ENCODE measurements around the gene FCRL5. TPM values are rescaled to one million over a fixed set of nuclear protein-coding genes. Genes with fewer than 3 reads are reported as not detected.

The FCRL5 gene
- total RNA-seq, 1 experiment from 2014 or later = not detected

DNA sequence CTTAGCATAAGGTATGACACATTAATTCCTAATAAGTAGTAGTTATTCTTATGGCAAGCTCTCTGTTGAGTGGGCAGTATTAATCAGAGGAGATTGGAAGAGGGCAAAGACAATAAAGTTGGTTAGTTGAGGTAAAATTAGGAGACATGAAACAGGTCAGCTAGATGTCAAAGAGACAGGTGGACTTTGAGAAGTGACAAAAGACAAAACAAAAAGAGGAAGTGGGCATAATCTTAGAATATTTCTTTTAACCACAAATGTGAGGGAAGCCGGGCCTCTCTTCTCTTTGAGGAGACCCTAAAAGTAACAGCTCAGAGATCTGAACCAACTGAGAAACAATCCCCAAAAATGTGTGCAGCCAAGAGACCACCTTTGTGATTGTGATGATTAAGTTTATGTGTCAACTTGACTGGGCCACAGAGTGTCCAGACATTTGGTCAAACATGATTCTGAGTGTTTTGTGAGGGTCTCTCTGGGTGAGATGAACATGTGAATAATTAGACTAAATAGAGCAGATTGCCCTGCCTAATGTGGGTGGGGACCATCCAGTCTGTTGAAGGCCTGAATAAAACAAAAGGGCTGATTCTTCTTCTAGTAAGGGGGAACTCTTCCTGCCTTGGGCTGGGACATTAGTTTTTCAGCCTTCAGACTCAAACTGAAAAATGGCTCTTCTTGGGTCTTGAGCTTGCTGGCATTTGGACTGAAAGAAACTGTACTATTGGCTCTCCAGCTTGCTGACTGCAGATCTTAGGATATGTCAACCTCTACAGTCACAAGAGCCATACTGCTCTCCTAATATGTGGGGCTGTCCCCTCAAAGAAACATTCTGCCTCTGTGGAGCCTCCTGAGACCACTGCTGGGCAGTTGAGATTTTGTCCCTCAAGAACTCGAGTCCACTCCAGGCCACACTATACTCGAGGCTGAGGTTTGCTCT is 40.0 kb downstream of the FCRL5 start:
- TF ChIP-seq, protein P1, sequence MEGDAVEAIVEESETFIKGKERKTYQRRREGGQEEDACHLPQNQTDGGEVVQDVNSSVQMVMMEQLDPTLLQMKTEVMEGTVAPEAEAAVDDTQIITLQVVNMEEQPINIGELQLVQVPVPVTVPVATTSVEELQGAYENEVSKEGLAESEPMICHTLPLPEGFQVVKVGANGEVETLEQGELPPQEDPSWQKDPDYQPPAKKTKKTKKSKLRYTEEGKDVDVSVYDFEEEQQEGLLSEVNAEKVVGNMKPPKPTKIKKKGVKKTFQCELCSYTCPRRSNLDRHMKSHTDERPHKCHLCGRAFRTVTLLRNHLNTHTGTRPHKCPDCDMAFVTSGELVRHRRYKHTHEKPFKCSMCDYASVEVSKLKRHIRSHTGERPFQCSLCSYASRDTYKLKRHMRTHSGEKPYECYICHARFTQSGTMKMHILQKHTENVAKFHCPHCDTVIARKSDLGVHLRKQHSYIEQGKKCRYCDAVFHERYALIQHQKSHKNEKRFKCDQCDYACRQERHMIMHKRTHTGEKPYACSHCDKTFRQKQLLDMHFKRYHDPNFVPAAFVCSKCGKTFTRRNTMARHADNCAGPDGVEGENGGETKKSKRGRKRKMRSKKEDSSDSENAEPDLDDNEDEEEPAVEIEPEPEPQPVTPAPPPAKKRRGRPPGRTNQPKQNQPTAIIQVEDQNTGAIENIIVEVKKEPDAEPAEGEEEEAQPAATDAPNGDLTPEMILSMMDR (conservative IDR thresholded peaks at IDR 0.05; ENCODE audit: low read depth, low read length) = no peak
- no peak for TF ChIP-seq EZH2 (IDR thresholded peaks at IDR 0.05; ENCODE audit: borderline replicate concordance, low read depth, low read length, poor library complexity, severe bottlenecking)
- Histone ChIP-seq H3K27me3 (replicated peaks; ENCODE audit: insufficient read depth, low read depth, low read length, poor library complexity) (no peaks in the 10 kb centered on the region), H3K4me1 (ENCODE audit: insufficient read depth, low read length, poor library complexity, severe bottlenecking) (no peaks in the 10 kb centered on the region), H3K36me3 (ENCODE audit: insufficient read depth, low read length, poor library complexity, severe bottlenecking) (no peaks in the 10 kb centered on the region), H3K9me3 (ENCODE audit: low read depth, low read length, poor library complexity, severe bottlenecking) (no peaks in the 10 kb centered on the region), H3K4me3 (ENCODE audit: low read depth, low read length, poor library complexity, severe bottlenecking) (no peak overlapping the region), H3K27ac (ENCODE audit: low read depth, low read length, poor library complexity, severe bottlenecking) (no peak overlapping the region)
- no peak for DNase-seq (ENCODE audit: low spot score)
- intact Hi-C loops (cut with micrococcal nuclease; ENCODE audit: unreplicated experiment) = no loop called here
- ChIA-PET CTCF (no interaction called here), POLR2A (ENCODE audit: low non-redundant PET) (no interaction called here)
- no TSS peak for BruUV-seq (replicated peaks)

DNA sequence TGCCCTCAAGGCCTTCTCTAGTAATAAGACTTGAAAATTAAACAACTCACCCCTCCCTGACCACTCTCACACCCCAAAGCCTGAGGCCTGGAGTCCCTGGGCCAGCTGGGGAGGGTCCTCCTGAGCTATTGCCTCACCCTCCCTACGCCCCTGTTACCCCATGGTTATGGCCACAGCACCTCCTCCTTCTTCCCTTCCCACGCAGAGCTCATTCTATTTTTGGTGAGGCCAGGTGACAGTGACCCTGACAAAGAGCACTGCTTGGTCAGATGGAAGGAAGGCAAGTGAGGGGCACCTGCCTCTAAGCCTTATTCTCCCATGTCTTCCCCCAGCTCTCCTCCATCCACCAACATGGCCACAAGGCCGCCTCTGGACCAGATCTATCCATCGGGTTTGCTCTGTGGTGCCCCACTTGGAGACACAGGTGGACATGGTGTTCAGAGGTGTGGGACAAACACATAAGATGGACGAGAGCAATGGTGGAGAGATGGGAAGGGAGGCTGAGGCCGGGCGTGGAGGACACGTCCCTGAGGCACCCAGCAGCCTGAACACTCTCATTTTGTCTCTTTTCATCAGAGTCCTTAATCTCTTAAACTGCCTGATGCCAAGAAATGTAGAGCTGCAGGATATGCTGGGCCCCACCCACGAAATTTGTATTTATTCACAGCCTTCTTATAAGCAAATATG is 42.6 kb downstream of the FCRL5 start:
- no TSS peak for BruUV-seq (replicated peaks)
- Histone ChIP-seq H3K27ac (ENCODE audit: low read depth, low read length, poor library complexity, severe bottlenecking) (no peak overlapping the region), H3K4me3 (ENCODE audit: low read depth, low read length, poor library complexity, severe bottlenecking) (no peak overlapping the region), H3K9me3 (ENCODE audit: low read depth, low read length, poor library complexity, severe bottlenecking) (no peaks in the 10 kb centered on the region), H3K4me1 (ENCODE audit: insufficient read depth, low read length, poor library complexity, severe bottlenecking) (no peaks in the 10 kb centered on the region), H3K27me3 (replicated peaks; ENCODE audit: insufficient read depth, low read depth, low read length, poor library complexity) (no peaks in the 10 kb centered on the region), H3K36me3 (ENCODE audit: insufficient read depth, low read length, poor library complexity, severe bottlenecking) (no peaks in the 10 kb centered on the region)
- intact Hi-C loops (cut with micrococcal nuclease; ENCODE audit: unreplicated experiment) = loop anchor here (5.0 kb wide), 1 partner anchor 132 kb away; no protein-coding TSS in a partner anchor
- no peak for TF ChIP-seq EZH2 (IDR thresholded peaks at IDR 0.05; ENCODE audit: borderline replicate concordance, low read depth, low read length, poor library complexity, severe bottlenecking)
- TF ChIP-seq, protein P1 (conservative IDR thresholded peaks at IDR 0.05; ENCODE audit: low read depth, low read length) = no peak
- CTCF ChIA-PET = no interaction called here
- POLR2A ChIA-PET (ENCODE audit: low non-redundant PET) = no interaction called here
- DNase-seq (ENCODE audit: low spot score) = no peak

DNA sequence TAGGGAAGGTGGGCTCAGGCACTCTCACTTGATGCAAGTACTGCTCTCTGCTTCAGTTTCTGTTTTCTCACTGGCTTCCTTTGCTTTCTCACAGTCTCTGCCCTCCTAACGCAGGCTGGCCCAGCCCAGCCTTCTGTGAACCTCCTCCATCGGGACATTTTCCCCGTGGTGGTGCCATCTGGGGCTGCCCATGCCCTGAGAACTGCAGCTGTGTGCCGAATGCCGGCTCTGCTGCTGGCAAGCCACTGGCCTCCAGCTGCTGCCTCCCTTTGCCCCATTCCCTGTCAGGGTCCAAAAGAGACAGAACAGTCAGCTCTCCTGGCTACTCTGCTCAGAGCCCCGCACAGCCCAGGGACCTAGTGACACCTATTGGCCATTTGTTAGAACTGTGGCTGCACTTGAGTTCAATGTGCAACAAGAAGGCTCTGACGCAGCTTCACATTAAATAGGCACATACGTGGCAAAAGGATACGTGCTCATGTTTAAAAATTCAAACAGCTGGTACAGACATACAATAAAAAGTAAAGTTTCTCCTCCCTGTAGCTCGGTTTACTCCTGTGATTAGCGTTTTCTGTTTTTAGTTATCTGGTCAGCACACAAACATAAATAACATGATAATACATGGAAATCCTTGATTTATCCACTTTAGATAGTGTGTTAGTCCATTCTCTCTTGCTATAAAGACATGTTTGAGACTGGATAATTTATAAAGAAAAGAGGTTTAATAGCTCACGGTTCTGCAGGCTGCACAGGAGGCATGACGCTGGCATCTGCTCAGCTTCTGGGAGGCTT is 46.6 kb downstream of the FCRL5 start:
- POLR2A ChIA-PET (ENCODE audit: low non-redundant PET) = no interaction called here
- no peak for TF ChIP-seq EZH2 (IDR thresholded peaks at IDR 0.05; ENCODE audit: borderline replicate concordance, low read depth, low read length, poor library complexity, severe bottlenecking)
- TF ChIP-seq, protein P1 (conservative IDR thresholded peaks at IDR 0.05; ENCODE audit: low read depth, low read length) = peak; percentile 80
- no peak overlapping the region for H3K27ac ChIP-seq (ENCODE audit: low read depth, low read length, poor library complexity, severe bottlenecking)
- H3K36me3 ChIP-seq (ENCODE audit: insufficient read depth, low read length, poor library complexity, severe bottlenecking) = no peaks in the 10 kb centered on the region
- CTCF ChIA-PET = interaction anchor here (0.5 to 1.2 kb wide), 8 partner anchors 10 to 152 kb away, joined by 3 to 5 read pairs (median 4); no protein-coding TSS in a partner anchor
- H3K9me3 ChIP-seq (ENCODE audit: low read depth, low read length, poor library complexity, severe bottlenecking) = no peaks in the 10 kb centered on the region
- H3K4me3 ChIP-seq (ENCODE audit: low read depth, low read length, poor library complexity, severe bottlenecking) = no peak overlapping the region
- H3K4me1 ChIP-seq (ENCODE audit: insufficient read depth, low read length, poor library complexity, severe bottlenecking) = no peaks in the 10 kb centered on the region
- peak; percentile 71 for DNase-seq (ENCODE audit: low spot score)
- BruUV-seq (replicated peaks) = no TSS peak
- H3K27me3 ChIP-seq (replicated peaks; ENCODE audit: insufficient read depth, low read depth, low read length, poor library complexity) = no peaks in the 10 kb centered on the region
- intact Hi-C loops (cut with micrococcal nuclease; ENCODE audit: unreplicated experiment) = loop anchor here (5.0 kb wide), 1 partner anchor 128 kb away; no protein-coding TSS in a partner anchor
